Measurements from ENCODE around the gene ATE1. TPM values are rescaled to one million over a fixed set of nuclear protein-coding genes. Genes with fewer than 3 reads are reported as not detected.
A peak's percentile ranks its signal among the peaks of the same experiment; 100 is the strongest.

Gene ATE1
- total and polyA plus RNA-seq, 2 donors (not counting 3 experiments of a cell fraction or from before 2014, with no cell fraction given), result 8.7 to 27.1 TPM

GRCh38 chr10:121774813-121775212 lies 153.0 kb downstream of the ATE1 start:
- H3K27me3 ChIP-seq (ENCODE audit: control insufficient read depth in 2 of 2, insufficient read depth in 2 of 2, low read length in 2 of 2), result no peaks in the 10 kb centered on the region
- no TSS peak for BruUV-seq (replicated peaks)
- TF ChIP-seq GATA2 (IDR thresholded peaks at IDR 0.05; ENCODE audit: insufficient read depth, insufficient read length, low read depth, low read length) (no peak), FOS (IDR thresholded peaks at IDR 0.05; ENCODE audit: borderline replicate concordance, insufficient read depth, low read length) (no peak), POLR2AphosphoS5 (IDR thresholded peaks at IDR 0.05; ENCODE audit: insufficient read depth, low read depth, low read length) (no peak), CTCF (IDR thresholded peaks at IDR 0.05; ENCODE audit: extremely low read depth in 1 of 2, insufficient read depth in 1 of 2, low read depth in 1 of 2, low read length in 2 of 2) (no peak), MYC (IDR thresholded peaks at IDR 0.05; ENCODE audit: low read depth, low read length) (no peak), POLR2A (IDR thresholded peaks at IDR 0.05; ENCODE audit: low read depth, low read length) (no peak), EZH2 (IDR thresholded peaks at IDR 0.05; ENCODE audit: borderline replicate concordance, low read depth, low read length, severe bottlenecking) (no peak), JUN (IDR thresholded peaks at IDR 0.05; ENCODE audit: borderline replicate concordance, insufficient read depth, insufficient read length, low read depth) (no peak)
- TF ChIP-seq, protein P1, sequence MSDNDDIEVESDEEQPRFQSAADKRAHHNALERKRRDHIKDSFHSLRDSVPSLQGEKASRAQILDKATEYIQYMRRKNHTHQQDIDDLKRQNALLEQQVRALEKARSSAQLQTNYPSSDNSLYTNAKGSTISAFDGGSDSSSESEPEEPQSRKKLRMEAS (IDR thresholded peaks at IDR 0.05; ENCODE audit: insufficient read depth, insufficient read length), result no peak
- peak; percentile 12 for FAIRE-seq
- no peak overlapping the region for H2AFZ ChIP-seq (ENCODE audit: low read depth, low read length)
- dilution Hi-C loops (cut with MboI; ENCODE audit: extremely low pct_ligation_motif_present, low sequenced_read_pairs) (no loop called here), intact Hi-C loops (cut with micrococcal nuclease) (no loop called here)
- H3K9me1 ChIP-seq (replicated peaks; ENCODE audit: control insufficient read depth, extremely low read depth, insufficient read depth, low read length), result no peaks in the 10 kb centered on the region
- H3K4me1 ChIP-seq (ENCODE audit: control insufficient read depth, extremely low read depth, insufficient read depth, low read length), result no peaks in the 10 kb centered on the region
- H3K27ac ChIP-seq (ENCODE audit: insufficient read depth, low read depth, low read length), result no peak overlapping the region
- H3K79me2 ChIP-seq (ENCODE audit: control insufficient read depth, insufficient read depth, low read length), result no peaks in the 10 kb centered on the region
- no peak overlapping the region for H3K9ac ChIP-seq (replicated peaks; ENCODE audit: extremely low read depth, insufficient read depth, low read length)
- ChIA-PET CTCF (no interaction called here), POLR2A (no interaction called here)
- no peaks in the 10 kb centered on the region for H4K20me1 ChIP-seq (replicated peaks; ENCODE audit: control insufficient read depth, extremely low read depth, insufficient read depth, low read length)
- no peaks in the 10 kb centered on the region for H3K36me3 ChIP-seq (ENCODE audit: control insufficient read depth in 2 of 2, extremely low read depth in 1 of 2, insufficient read depth in 2 of 2, low read length in 2 of 2)
- no peak overlapping the region for H3K4me3 ChIP-seq (replicated peaks in 1 of 3; ENCODE audit: insufficient read depth in 1 of 3, low read depth in 1 of 3, low read length in 3 of 3)
- H3K9me3 ChIP-seq (replicated peaks; ENCODE audit: control insufficient read depth, insufficient read depth, low read length), result no peaks in the 10 kb centered on the region
- no peak overlapping the region for H3K4me2 ChIP-seq (ENCODE audit: insufficient read depth, low read length)
- DNase-seq (ENCODE audit: low read depth, low spot score), result no peak
